A549 (cell line): ENCODE data around the gene ZG16B.

ENCODE experiments used
- BCL3 ChIP-seq: fragments of >200 bp; sonication (Bioruptor Twin); formaldehyde crosslinking; IDR thresholded peaks from 3 replicates; pipeline ENCODE4 v1.6.1; 2016
- CBX2 ChIP-seq: fragments of 200-600 bp; sonication (generic); IDR thresholded peaks from 2 replicates; pipeline ENCODE4 v1.6.1; 2016; ENCODE audit warnings: low read depth, mild to moderate bottlenecking, borderline replicate concordance
- CTCF ChIP-seq: fragments of >200 bp; sonication (Bioruptor Twin); formaldehyde crosslinking; IDR thresholded peaks from 3 replicates; pipeline ENCODE4 v1.5.1; 2016
- EP300 ChIP-seq, 2 experiments: fragments of >200 bp; sonication (Bioruptor Twin); formaldehyde crosslinking; IDR thresholded peaks; 2 replicates in 1 of 2; 3 replicates in 1 of 2; pipeline ENCODE4 v1.6.1; 2016 to 2017
- GATA3 ChIP-seq: IDR thresholded peaks from 2 replicates; pipeline ENCODE4 v1.6.1; 2012; ENCODE audit warnings: borderline replicate concordance
- HMGXB4 ChIP-seq: fragments of 250-450 bp; sonication (Bioruptor Pico); IDR thresholded peaks from 2 replicates; pipeline ENCODE4 v1.5.0; 2021; ENCODE audit warnings: mild to moderate bottlenecking, moderate library complexity, borderline replicate concordance
- JUN ChIP-seq, 2 experiments: fragments of >200 bp; sonication (Bioruptor Twin); formaldehyde crosslinking; IDR thresholded peaks; 2 replicates in 1 of 2; 3 replicates in 1 of 2; pipeline ENCODE4 v1.6.1; 2016 to 2017
- MYC ChIP-seq: IDR thresholded peaks from 2 replicates; pipeline ENCODE4 v1.6.1; 2012; ENCODE audit warnings: mild to moderate bottlenecking, inconsistent platforms, low read length, improper control_type of control experiment, borderline replicate concordance
- POLR2A ChIP-seq: IDR thresholded peaks from 2 replicates; pipeline ENCODE4 v1.6.1; 2012; ENCODE audit warnings: mild to moderate bottlenecking, low read length
- RAD21 ChIP-seq, 2 experiments: fragments of >200 bp in 1 of 2; sonication (Bioruptor Twin) in 1 of 2; formaldehyde crosslinking in 1 of 2; IDR thresholded peaks in 1 of 2; conservative IDR thresholded peaks in 1 of 2; 2 replicates in 1 of 2; 3 replicates in 1 of 2; pipeline ENCODE4 v1.6.1; 2012 to 2018; ENCODE audit warnings: inconsistent platforms in 1 of 2
- SMC3 ChIP-seq: fragments of >200 bp; sonication (Bioruptor Twin); formaldehyde crosslinking; IDR thresholded peaks from 3 replicates; pipeline ENCODE4 v1.6.1; 2018; ENCODE audit warnings: inconsistent platforms

GRCh38 chr16:2811703-2812471 lies 18.2 kb upstream of the ZG16B start:
- TF ChIP-seq CTCF (no peak), BCL3 (no peak), JUN (IDR thresholded peaks at IDR 0.05) (no peak), EP300 (IDR thresholded peaks at IDR 0.05) (no peak), RAD21 (conservative IDR thresholded peaks at IDR 0.05 in 1 of 2, IDR thresholded peaks at IDR 0.05 in 1 of 2) (no peak), POLR2A (no peak), MYC (no peak), GATA3 (no peak), CBX2 (no peak), SMC3 (no peak), HMGXB4 (CRISPR knock-in tag) (no peak)
